H1 (cell line): ENCODE data around the gene PPP2R2B. TPM values are rescaled to one million over a fixed set of nuclear protein-coding genes. Genes with fewer than 3 reads are reported as not detected.

ENCODE experiments used
- CTCF ChIA-PET: fragments of 300-600 bp; sonication (Branson Sonifier 250); formaldehyde crosslinking; loops from one replicate; lab custom pipeline; 2021; ENCODE audit not compliant: partially characterized antibody; lab: Charles Lee
- POLR2A ChIA-PET: fragments of 300-600 bp; sonication (Branson Sonifier 250); formaldehyde crosslinking; loops from one replicate; lab custom pipeline; 2021; ENCODE audit warnings: inconsistent platforms; ENCODE audit not compliant: partially characterized antibody; lab: Charles Lee
- DNase-seq, 2 experiments: peaks; one replicate each; pipeline versions ENCODE4 v3.0.0 to v3.0.0-alpha.2; 2010 to 2022; ENCODE audit warnings: low spot score in 2 of 2, low read depth in 1 of 2, mixed read lengths in 1 of 2
- FAIRE-seq: peaks from 2 replicates; lab custom pipeline; 2011; peaks lifted over from hg19 to GRCh38; lab: Jason Lieb, UNC
- H2AFZ ChIP-seq: 2 replicates; pipeline ENCODE4 v1.8.1; 2012; ENCODE audit warnings: low read length, inconsistent platforms
- H2AK5ac ChIP-seq: 2 replicates; pipeline ENCODE4 v1.6.1; 2013; ENCODE audit warnings: low read depth, low read length
- H2BK120ac ChIP-seq: replicated peaks from 2 replicates; pipeline ENCODE3; 2013; ENCODE audit warnings: low read depth, low read length, inconsistent platforms
- H2BK12ac ChIP-seq: 2 replicates; pipeline ENCODE4 v1.6.1; 2013; ENCODE audit warnings: low read depth, low read length
- H2BK15ac ChIP-seq: 2 replicates; pipeline ENCODE4 v1.6.1; 2013; ENCODE audit warnings: low read length
- H2BK20ac ChIP-seq: 2 replicates; pipeline ENCODE4 v1.6.1; 2013; ENCODE audit warnings: low read length
- H2BK5ac ChIP-seq: 2 replicates; pipeline ENCODE4 v1.6.1; 2013; ENCODE audit warnings: low read depth, low read length
- H3K14ac ChIP-seq: 2 replicates; pipeline ENCODE4 v1.6.1; 2013; ENCODE audit warnings: inconsistent platforms; ENCODE audit not compliant: insufficient read length
- H3K18ac ChIP-seq: 2 replicates; pipeline ENCODE4 v1.6.1; 2013; ENCODE audit warnings: low read length; ENCODE audit errors: extremely low read depth
- H3K23ac ChIP-seq: 2 replicates; pipeline ENCODE4 v1.6.1; 2013; ENCODE audit warnings: inconsistent platforms; ENCODE audit not compliant: insufficient read length
- H3K23me2 ChIP-seq: 2 replicates; pipeline ENCODE4 v1.6.1; 2013; ENCODE audit warnings: low read depth, low read length
- H3K27ac ChIP-seq: 2 replicates; pipeline ENCODE4 v1.6.1; 2011; ENCODE audit warnings: low read depth, low read length, inconsistent platforms
- H3K27me3 ChIP-seq, 4 experiments: replicated peaks in 1 of 4; 1 replicate in 1 of 4; 2 replicates in 3 of 4; pipeline versions ENCODE4 v1.6.1 to v1.8.1; 2011 to 2013; ENCODE audit warnings: low read length in 3 of 4, mild to moderate bottlenecking in 3 of 4, inconsistent platforms in 2 of 4, mixed read lengths in 2 of 4, moderate library complexity in 1 of 4; ENCODE audit not compliant: control insufficient read depth in 3 of 4, insufficient read depth in 3 of 4; ENCODE audit errors: extremely low read depth in 1 of 4
- H3K36me3 ChIP-seq, 4 experiments: 2 replicates each; pipeline versions ENCODE4 v1.6.1 to v1.8.1; 2011 to 2013; ENCODE audit warnings: mild to moderate bottlenecking in 4 of 4, low read length in 3 of 4, moderate library complexity in 2 of 4, control low read depth in 1 of 4, inconsistent platforms in 1 of 4; ENCODE audit not compliant: insufficient read depth in 4 of 4, control insufficient read depth in 2 of 4
- H3K4ac ChIP-seq: replicated peaks from 2 replicates; pipeline ENCODE3; 2013; ENCODE audit warnings: low read length, low read depth, mixed read lengths, inconsistent platforms; ENCODE audit not compliant: insufficient read length
- H3K4me1 ChIP-seq, 4 experiments: replicated peaks in 1 of 4; 1 replicate in 1 of 4; 2 replicates in 3 of 4; pipeline versions ENCODE4 v1.6.1 to v1.8.1; 2011 to 2013; ENCODE audit warnings: low read length in 3 of 4, inconsistent platforms in 2 of 4, mixed read lengths in 1 of 4; ENCODE audit not compliant: insufficient read depth in 4 of 4, control insufficient read depth in 3 of 4
- H3K4me2 ChIP-seq, 2 experiments: 2 replicates each; pipeline versions ENCODE4 v1.6.1 to v1.8.1; 2011 to 2013; ENCODE audit warnings: low read depth in 2 of 2, low read length in 2 of 2, control low read depth in 1 of 2, inconsistent platforms in 1 of 2, mild to moderate bottlenecking in 1 of 2; ENCODE audit not compliant: insufficient read depth in 1 of 2
- H3K4me3 ChIP-seq, 4 experiments: fragments of 200-600, 300-600 bp in 1 of 4; sonication (generic), shearing (Covaris generic), sonication (Bioruptor Twin) in 1 of 4; 2 replicates each; pipeline versions ENCODE4 v1.5.1 to v1.8.1; 2011 to 2016; ENCODE audit warnings: low read length in 4 of 4, low read depth in 3 of 4, control low read depth in 2 of 4, inconsistent platforms in 2 of 4, mild to moderate bottlenecking in 2 of 4, mixed read lengths in 1 of 4, moderate library complexity in 1 of 4; ENCODE audit not compliant: insufficient read depth in 2 of 4; ENCODE audit errors: extremely low read depth in 1 of 4
- H3K56ac ChIP-seq: replicated peaks from 2 replicates; pipeline ENCODE3; 2013; ENCODE audit warnings: low read depth, mild to moderate bottlenecking, mixed read lengths, low read length, inconsistent platforms; ENCODE audit not compliant: insufficient read length
- H3K79me1 ChIP-seq: 2 replicates; pipeline ENCODE4 v1.6.1; 2013; ENCODE audit warnings: low read depth, low read length, control low read depth
- H3K79me2 ChIP-seq, 2 experiments: 2 replicates each; pipeline versions ENCODE4 v1.6.1 to v1.8.1; 2012 to 2013; ENCODE audit warnings: low read length in 2 of 2, mild to moderate bottlenecking in 2 of 2, inconsistent platforms in 1 of 2; ENCODE audit not compliant: insufficient read depth in 2 of 2, control insufficient read depth in 1 of 2
- H3K9ac ChIP-seq, 4 experiments: replicated peaks in 1 of 4; 1 replicate in 1 of 4; 2 replicates in 3 of 4; pipeline versions ENCODE4 v1.6.1 to v1.8.1; 2011 to 2013; ENCODE audit warnings: low read depth in 3 of 4, low read length in 3 of 4, control low read depth in 2 of 4, mild to moderate bottlenecking in 2 of 4, moderate library complexity in 2 of 4, inconsistent platforms in 1 of 4; ENCODE audit errors: extremely low read depth in 1 of 4
- H3K9me3 ChIP-seq, 2 experiments: 2 replicates each; pipeline versions ENCODE4 v1.6.1 to v1.8.1; 2012 to 2013; ENCODE audit warnings: mild to moderate bottlenecking in 2 of 2, moderate library complexity in 2 of 2, control low read depth in 1 of 2, inconsistent platforms in 1 of 2, low read depth in 1 of 2, low read length in 1 of 2, mixed read lengths in 1 of 2; ENCODE audit not compliant: insufficient read depth in 2 of 2
- H4K20me1 ChIP-seq, 2 experiments: replicated peaks in 1 of 2; 2 replicates each; pipeline versions ENCODE3 to v1.8.1; 2011 to 2013; ENCODE audit warnings: inconsistent platforms in 2 of 2, low read length in 2 of 2, mild to moderate bottlenecking in 1 of 2; ENCODE audit not compliant: insufficient read depth in 2 of 2, control insufficient read depth in 1 of 2
- H4K5ac ChIP-seq: 2 replicates; pipeline ENCODE4 v1.6.1; 2013; ENCODE audit warnings: low read length, low read depth, mixed read lengths, inconsistent platforms; ENCODE audit not compliant: insufficient read length
- H4K8ac ChIP-seq: 2 replicates; pipeline ENCODE4 v1.8.0; 2013; ENCODE audit warnings: mild to moderate bottlenecking, moderate library complexity, low read length, inconsistent platforms; ENCODE audit not compliant: insufficient read depth; ENCODE audit errors: extremely low read depth
- H4K91ac ChIP-seq: replicated peaks from 2 replicates; pipeline ENCODE3; 2013; ENCODE audit warnings: low read length, mixed read lengths, inconsistent platforms; ENCODE audit not compliant: insufficient read length
- CHD2 ChIP-seq: IDR thresholded peaks from 2 replicates; pipeline ENCODE4 v1.6.1; 2012; ENCODE audit warnings: low read length, improper control_type of control experiment
- GABPA ChIP-seq: IDR thresholded peaks from 2 replicates; pipeline ENCODE4 v1.6.1; 2011; ENCODE audit warnings: mild to moderate bottlenecking, low read length, moderate library complexity, borderline replicate concordance; ENCODE audit not compliant: insufficient read depth
- KDM4A ChIP-seq: IDR thresholded peaks from one replicate; pipeline ENCODE4 v1.7.1; 2012; ENCODE audit warnings: low read depth, mild to moderate bottlenecking, moderate library complexity, low read length, inconsistent platforms; ENCODE audit not compliant: severe bottlenecking
- MAFK ChIP-seq: IDR thresholded peaks from 2 replicates; pipeline ENCODE4 v1.6.1; 2012; ENCODE audit warnings: low read depth, mild to moderate bottlenecking, improper control_type of control experiment, low read length
- SIN3A ChIP-seq, 2 experiments: IDR thresholded peaks in 1 of 2; conservative IDR thresholded peaks in 1 of 2; 2 replicates each; pipeline ENCODE4 v1.6.1; 2011 to 2012; ENCODE audit warnings: low read length in 2 of 2, improper control_type of control experiment in 1 of 2, low read depth in 1 of 2, mild to moderate bottlenecking in 1 of 2
- TBP ChIP-seq: IDR thresholded peaks from 2 replicates; pipeline ENCODE4 v1.6.1; 2011; ENCODE audit warnings: low read depth, low read length, improper control_type of control experiment
- USF2 ChIP-seq: IDR thresholded peaks from 2 replicates; pipeline ENCODE4 v1.6.1; 2011; ENCODE audit warnings: low read length, improper control_type of control experiment
- WGBS, 2 experiments: shearing (Covaris generic) in 1 of 2; methylation state at CpG; one replicate each; pipeline versions ENCODE4 v1.1.6 to v1.1.7; 2013 to 2015; ENCODE audit warnings: low lambda C conversion rate in 2 of 2, mixed read lengths in 2 of 2, inconsistent platforms in 1 of 2, low coverage in 1 of 2, missing lambda C conversion rate in 1 of 2; ENCODE audit not compliant: insufficient replicate concordance in 2 of 2, insufficient coverage in 1 of 2, insufficient read length in 1 of 2; ENCODE audit errors: extremely low coverage in 1 of 2, missing lambda C conversion rate in 1 of 2; 5-methylcytosine and 5-hydroxymethylcytosine counted together
- polyA plus RNA-seq, 7 experiments: library from polyadenylated mRNA; depleted of rRNA in 3 of 7; stranded (reverse) in 5 of 7; unstranded in 2 of 7; fragments of >200 nt in 5 of 7; fragments of 200-250 nt in 2 of 7; gene quantifications; 1 replicate in 5 of 7; 2 replicates in 1 of 7; 4 replicates in 1 of 7; pipeline versions ENCODE4 v1.2.1 to v1.2.3, GENCODE V29; 2011 to 2013; ENCODE audit warnings: missing spikeins in 2 of 7, mixed read lengths in 2 of 7
- total RNA-seq: library from RNA; stranded (reverse); fragmentation: NEBNext Ultra II Directional; extraction: Animal tissue kit (Norgen Biotek cat#: 25700); gene quantifications from 2 replicates; pipeline ENCODE4 v1.2.1, GENCODE V29; 2021

The PPP2R2B gene
- total and polyA plus RNA-seq, 2 of the 8 experiments (the other 6 are each of a cell fraction or from before 2014, with no cell fraction given) = 21.1 to 37.1 TPM

GRCh38 chr5:146540414-146540813 lies 338.1 kb downstream of the PPP2R2B start:
- Histone ChIP-seq H3K4me3 (no peak overlapping the region), H2BK20ac (no peak overlapping the region), H3K9ac (no peak overlapping the region), H3K23ac (no peak overlapping the region), H4K91ac (no peak overlapping the region), H3K56ac (no peak overlapping the region), H3K23me2 (no peaks in the 10 kb centered on the region), H2BK15ac (no peak overlapping the region), H3K27ac (no peak overlapping the region), H2AFZ (peak overlapping the region; percentile 11; the same call in 1 of the 2 replicates), H3K18ac (no peak overlapping the region), H4K20me1 (no peaks in the 10 kb centered on the region), H2BK5ac (no peak overlapping the region), H3K4me1 (peaks cover 0 to 3% (median 0%) of the 10 kb centered on the region in 4 experiments; a peak in 1 of 7 replicates), H4K8ac (no peak overlapping the region), H3K9me3 (no peaks in the 10 kb centered on the region), H2AK5ac (no peak overlapping the region), H3K4me2 (no peak overlapping the region), H3K36me3 (no peaks in the 10 kb centered on the region), H3K4ac (no peak overlapping the region), H3K79me2 (no peaks in the 10 kb centered on the region), H2BK12ac (no peak overlapping the region; the same call in 1 of the 2 replicates), H2BK120ac (no peak overlapping the region), H3K14ac (no peak overlapping the region), H4K5ac (no peak overlapping the region), H3K27me3 (no peaks in the 10 kb centered on the region), H3K79me1 (no peaks in the 10 kb centered on the region)
- TF ChIP-seq CHD2 = no peak
- no peak for TF ChIP-seq SIN3A (conservative IDR thresholded peaks at IDR 0.05 in 1 of 2, IDR thresholded peaks at IDR 0.05 in 1 of 2; ENCODE audit: low read depth in 1 of 2, low read length in 2 of 2)
- no peak for TF ChIP-seq TBP
- TF ChIP-seq KDM4A = no peak
- TF ChIP-seq USF2 = no peak
- TF ChIP-seq GABPA = no peak
- TF ChIP-seq MAFK = no peak
- CTCF ChIA-PET = interaction anchor here (1.1 to 6.1 kb wide), 5 partner anchors 8 to 425 kb away, joined by 3 to 123 read pairs (median 19); no protein-coding TSS in a partner anchor
- WGBS, 2 experiments = 78% methylated on average over 2 of the region's 2 CpGs; no CpG with 5 or more reads in 1 of the 2 experiments
- no peak for DNase-seq
- no peak for FAIRE-seq
- POLR2A ChIA-PET = no interaction called here
